GM10266 (cell line): ENCODE measurements around the gene SGF29.
"Not testable (repeated sequence)": the region's sequence is repeated elsewhere in the genome, so short reads cannot be mapped to it uniquely, and the experiment has no call there.

Experiments
- DNase-seq: peaks from one replicate; pipeline ENCODE4 v3.0.0; 2012; ENCODE audit errors: extremely low spot score
- CTCF ChIP-seq: IDR thresholded peaks from 2 replicates; pipeline ENCODE4 v1.5.1; 2012; ENCODE audit warnings: mild to moderate bottlenecking, low read depth; ENCODE audit not compliant: control insufficient read depth, insufficient read depth; ENCODE audit errors: missing control alignments

Gene SGF29

GRCh38 chr16:28561557-28562187 lies 8.0 kb downstream of the SGF29 start:
- no peak for DNase-seq
- no peak for TF ChIP-seq CTCF

DNA sequence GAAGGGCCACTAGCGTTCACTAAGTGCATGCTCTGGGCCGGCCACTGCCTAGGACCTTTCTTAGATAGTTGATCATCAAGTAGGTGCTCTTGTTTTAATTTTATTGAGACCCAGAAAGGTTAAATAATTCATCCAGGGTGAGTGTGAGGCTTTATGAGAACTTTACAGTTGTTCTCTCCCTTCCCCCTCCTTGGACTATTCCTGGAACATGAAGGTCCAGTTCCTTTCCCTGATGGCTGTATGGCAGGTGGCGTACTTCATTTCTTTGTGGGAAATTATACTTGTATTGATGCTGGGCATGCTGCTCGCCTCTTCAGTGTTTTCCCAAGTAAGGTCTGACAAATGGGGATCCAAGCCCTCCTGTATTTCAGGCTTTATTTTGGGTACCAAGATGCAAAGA lies 8.5 kb downstream of the SGF29 start:
- no peak for TF ChIP-seq CTCF
- no peak for DNase-seq

DNA sequence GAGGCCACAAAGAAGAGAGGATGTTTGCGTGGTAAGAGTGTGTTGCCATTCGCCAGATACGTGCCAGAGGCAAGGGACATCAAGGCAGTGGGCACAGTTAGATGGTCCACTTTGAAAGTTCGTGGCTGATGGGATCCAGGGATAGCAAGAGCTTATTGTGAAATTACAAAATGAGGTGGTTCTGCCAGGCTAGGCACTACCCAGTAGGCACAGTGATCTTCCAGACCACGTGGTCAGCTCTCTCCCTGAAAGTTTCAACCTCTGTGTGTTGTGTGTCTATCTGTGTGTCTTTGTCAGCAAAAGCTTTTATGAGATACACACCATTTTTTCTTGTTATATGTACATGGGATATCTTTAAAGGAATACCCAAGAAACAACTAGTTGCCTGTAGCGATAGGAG lies 9.5 kb downstream of the SGF29 start:
- no peak for TF ChIP-seq CTCF
- DNase-seq, result no peak

DNA sequence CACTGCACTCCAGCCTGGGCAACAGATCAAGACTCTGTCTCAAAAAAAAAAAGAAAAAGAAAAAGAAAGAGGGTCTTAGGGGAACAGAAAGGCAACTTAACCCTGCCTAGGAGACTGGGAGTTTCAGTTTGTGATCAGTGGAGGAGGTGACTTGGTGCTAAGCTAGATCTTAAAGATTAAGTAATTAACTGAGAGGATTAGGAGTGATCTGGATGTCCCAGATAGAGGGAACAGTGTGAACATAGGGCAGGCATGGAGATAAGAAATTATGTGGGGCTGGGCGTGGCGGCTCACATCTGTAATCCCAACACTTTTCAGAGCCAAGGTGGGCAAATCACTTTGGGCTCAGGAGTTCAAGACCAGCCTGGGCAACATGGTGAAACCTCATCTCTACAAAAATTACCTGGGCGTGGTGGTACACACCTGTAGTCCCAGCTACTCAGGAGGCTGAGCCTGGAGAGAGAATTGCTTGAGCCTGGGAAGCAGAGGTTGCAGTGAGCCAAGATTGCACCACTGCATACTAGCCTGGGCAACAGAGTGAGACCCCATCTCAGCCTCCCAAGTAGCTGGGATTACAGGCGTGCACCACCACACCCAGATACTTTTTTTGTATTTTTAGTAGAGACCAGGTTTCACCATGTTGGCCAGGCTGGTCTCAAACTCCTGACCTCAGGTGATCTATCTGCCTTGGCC lies 12.7 kb downstream of the SGF29 start:
- not testable (repeated sequence) for DNase-seq

DNA sequence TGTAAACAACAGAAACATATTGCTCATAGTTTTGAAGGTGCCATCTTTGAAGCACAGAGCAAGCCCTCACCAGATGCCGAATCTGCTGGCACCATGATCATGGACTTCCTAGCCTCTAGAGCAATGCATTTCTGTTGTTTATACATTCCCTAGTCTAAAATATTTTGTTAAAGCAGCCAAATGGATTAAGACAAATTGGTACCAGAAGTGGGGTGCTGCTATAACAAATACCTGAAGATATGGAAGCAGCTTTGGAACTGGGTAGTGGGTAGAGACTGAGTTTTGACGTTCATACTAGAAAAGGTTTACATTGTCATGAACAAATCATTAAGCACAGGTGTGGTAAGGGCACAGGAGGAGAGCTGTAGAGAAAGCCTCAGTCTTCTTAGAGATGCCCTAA lies 13.6 kb downstream of the SGF29 start:
- no peak for TF ChIP-seq CTCF
- DNase-seq, result no peak

DNA sequence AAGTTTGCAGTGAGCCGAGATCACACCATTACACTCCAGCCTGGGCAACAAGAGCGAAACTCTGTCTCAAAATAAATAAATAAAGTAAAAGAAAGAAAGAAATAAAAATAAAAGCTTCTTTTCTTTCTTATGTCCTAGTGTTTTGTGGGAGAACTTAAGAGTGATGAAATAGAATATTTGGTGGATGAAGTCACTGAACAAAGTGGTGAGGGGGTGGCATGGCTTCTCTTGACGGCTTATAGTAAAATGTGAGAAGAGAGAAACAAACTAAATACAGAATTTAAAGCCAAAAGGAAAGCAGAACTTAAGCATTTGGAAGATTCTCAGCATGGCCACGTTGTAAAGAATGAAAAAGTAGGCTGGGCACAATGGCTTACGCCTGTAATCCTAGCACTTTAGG lies 15.3 kb downstream of the SGF29 start:
- no peak for TF ChIP-seq CTCF
- no peak for DNase-seq

GRCh38 chr16:28569968-28570752 lies 16.4 kb downstream of the SGF29 start:
- no peak for DNase-seq

More at GRCh38 chr16:28569968-28570752, 16.4 kb downstream of the SGF29 start:
- TF ChIP-seq CTCF, result no peak
